Caki2 (cell line): Measurements from ENCODE around the gene COL5A1. TPM values are rescaled to one million over a fixed set of nuclear protein-coding genes. Genes with fewer than 3 reads are reported as not detected.
"Not testable (repeated sequence)": the region's sequence is repeated elsewhere in the genome, so short reads cannot be mapped to it uniquely, and the experiment has no call there.

Experiments used
- DNase-seq: peaks from one replicate; pipeline ENCODE4 v3.0.0-alpha.2; 2015; ENCODE audit warnings: low read depth
- in situ Hi-C: cut with HindIII; loops from 2 replicates; pipeline ENCODE4 v1.10.0; 2016; ENCODE audit warnings: low sequenced_read_pairs, low pct_unique_long_range_greater_than_20kb, mixed read lengths
- total RNA-seq: library from RNA; depleted of rRNA; stranded (reverse); fragments of >200 nt; shearing (Covaris generic); gene quantifications from 2 replicates; pipeline ENCODE4 v1.2.3, GENCODE V29; 2014; ENCODE audit warnings: low replicate concordance

COL5A1 gene
- total RNA-seq, 1 experiment from 2014 or later = 21.3 TPM

DNA sequence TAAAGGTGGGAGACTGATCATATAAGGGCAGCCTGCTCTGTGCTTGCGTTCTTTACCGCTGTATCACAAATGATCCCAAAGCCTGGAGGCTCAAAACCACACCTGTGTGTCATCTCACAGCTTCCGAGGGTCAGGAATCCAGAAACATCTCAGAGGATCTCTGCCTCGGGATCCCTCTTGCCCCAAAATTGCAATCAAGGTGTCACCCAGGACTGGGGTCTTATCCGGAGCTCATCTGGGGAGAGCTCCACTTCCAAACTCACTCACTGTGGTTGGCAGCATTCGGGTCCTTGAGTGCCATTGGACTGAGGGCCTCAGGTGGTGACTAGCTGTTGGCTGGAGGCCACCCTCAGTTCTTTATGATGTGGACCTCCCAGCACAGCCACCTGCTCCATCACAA is 212.3 kb downstream of the COL5A1 start:
- in situ Hi-C loops = no loop called here
- no peak for DNase-seq

GRCh38 chr9:134854541-134854981 is 213.0 kb downstream of the COL5A1 start:
- in situ Hi-C loops = no loop called here

GRCh38 chr9:134855231-134855899 is 213.8 kb downstream of the COL5A1 start:
- DNase-seq = no peak
- in situ Hi-C loops = no loop called here

More at GRCh38 chr9:134854541-134854981, 213.0 kb downstream of the COL5A1 start:
- DNase-seq = no peak

DNA sequence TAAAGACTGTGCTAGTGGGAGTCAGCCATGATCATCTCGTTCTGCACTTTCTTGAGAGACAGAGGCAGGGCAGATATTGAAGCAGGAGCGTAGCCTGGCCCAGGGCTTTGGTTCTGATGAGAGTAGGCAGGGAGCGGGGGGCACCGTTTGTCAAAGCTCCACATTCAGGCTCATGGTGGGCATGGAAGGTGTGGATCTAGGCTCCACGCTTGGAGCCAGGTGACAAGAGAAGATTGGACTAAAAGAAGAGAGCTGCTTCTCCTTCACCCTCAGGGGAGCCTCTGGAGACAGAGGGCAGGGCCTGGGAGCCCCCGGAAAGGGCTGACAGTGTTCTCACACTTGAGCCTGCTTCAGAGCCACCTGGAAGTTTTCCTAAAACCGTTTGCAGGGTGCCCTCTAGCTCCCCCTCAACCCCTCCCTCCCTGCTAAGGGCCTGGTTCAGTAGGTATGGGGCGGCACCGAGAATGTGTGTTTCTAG is 214.3 kb downstream of the COL5A1 start:
- no peak for DNase-seq
- in situ Hi-C loops = no loop called here

DNA sequence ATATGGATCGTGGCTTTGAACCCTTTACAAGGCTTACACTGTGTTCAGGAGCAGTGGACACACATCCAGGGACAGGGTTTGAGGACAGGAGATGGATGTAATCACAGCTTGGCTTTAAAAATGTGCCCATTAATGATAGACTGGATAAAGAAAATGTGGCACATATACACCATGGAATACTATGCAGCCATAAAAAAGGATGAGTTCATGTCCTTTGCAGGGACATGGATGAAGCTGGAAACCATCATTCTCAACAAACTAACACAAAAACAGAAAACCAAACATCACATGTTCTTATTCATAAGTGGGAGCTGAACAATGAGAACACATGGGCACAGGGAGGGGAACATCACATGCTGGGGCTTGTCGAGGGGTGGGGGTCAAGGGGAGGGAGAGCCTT is 215.8 kb downstream of the COL5A1 start:
- in situ Hi-C loops, DNase-seq: not testable (repeated sequence)

DNA sequence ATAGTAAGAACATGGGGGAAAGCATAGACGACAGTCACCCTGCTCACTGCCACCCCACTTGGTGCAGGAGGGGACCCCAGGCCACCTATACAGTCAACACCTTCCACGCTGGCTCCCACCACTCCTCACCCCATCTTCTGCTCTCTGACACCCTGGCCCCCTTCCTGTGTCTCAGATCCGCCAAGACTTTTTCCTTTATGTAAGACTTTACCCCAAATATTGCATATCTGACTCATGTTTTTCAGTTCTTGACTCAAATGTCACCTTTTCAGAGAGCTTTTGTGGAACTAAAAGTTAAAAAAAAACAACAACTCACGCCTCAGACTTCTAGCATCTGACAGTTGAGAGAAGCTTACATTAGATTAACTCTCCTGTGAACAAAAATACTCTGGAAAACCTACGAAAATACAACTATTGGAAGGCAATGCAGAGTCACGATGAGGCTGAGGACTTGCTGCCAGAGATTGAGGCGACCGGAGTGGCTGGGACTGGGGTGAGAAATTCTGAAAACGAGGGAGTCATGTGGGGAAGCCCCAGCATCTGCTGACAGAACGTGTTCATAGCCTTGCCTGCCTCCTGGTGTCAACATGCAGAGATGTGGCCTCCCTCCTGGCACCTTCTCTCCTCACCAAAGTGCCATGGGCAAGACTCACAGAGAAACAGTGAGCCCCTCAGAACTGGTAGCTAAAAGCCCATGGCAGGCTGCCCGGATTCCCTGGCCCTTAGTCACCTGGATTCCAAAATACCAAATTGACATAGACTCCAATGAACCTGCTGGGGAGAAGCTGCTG is 216.6 kb downstream of the COL5A1 start:
- DNase-seq = peak; percentile 62
- in situ Hi-C loops = no loop called here

DNA sequence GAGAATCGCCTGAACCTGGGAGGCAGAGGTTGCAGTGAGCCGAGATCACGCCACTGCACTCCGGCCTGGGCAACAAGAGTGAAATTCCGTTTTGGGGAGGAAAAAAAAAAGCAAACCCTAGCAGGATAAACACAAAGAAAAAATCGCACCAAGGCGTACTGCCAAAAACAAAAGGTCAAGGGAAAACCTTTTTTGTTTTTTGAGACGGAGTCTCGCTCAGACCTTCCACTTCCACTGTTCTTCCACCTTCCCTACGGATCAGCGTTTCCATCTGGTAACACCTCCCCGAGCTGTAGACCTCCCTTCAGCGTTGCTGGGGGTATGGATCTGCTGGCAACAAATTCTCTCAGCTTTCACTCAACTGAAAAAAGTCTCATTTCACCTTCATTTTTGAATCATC is 218.9 kb downstream of the COL5A1 start:
- in situ Hi-C loops = no loop called here

DNA sequence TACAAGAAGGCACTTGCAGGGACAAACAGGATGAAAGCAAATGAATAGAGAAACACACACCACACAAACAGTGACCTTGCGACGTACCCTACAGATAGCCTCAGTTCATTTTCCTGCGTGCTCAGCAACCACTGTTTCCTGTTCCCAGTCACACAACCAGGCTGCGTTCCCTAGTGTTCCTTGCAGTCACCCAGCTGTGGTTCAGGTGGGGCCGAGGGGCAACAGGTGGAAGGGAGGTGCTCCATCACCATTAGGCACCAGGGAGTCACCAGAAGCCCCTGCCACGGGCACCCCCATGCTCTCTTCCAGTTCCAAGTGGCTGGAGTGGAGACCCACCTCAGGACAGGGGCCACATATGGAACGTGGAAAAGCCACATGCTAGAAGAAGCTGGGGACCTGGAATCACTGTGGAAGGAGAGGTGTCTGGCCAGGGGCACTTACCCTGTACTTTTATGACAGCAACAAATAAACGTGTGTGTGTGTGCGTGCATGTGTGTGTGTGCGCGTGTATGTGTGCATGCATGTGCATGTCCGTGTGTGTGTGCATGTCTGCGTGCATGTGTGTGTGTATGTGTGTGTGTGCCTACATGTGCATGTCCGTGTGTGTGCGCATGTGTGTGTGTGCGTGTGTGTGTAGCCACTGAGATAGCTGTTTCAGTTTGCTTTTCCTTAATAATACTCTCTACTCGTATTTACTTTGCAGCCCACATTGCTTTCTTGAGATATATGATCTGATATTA is 220.2 kb downstream of the COL5A1 start:
- in situ Hi-C loops = no loop called here
- DNase-seq = no peak

More for the DNA sequence above, 218.9 kb downstream of the COL5A1 start:
- no peak for DNase-seq

- in situ Hi-C loops = no loop called here
- DNase-seq = no peak
Observed at GRCh38 chr9:134863306-134863902, 221.8 kb downstream of the COL5A1 start.

DNA sequence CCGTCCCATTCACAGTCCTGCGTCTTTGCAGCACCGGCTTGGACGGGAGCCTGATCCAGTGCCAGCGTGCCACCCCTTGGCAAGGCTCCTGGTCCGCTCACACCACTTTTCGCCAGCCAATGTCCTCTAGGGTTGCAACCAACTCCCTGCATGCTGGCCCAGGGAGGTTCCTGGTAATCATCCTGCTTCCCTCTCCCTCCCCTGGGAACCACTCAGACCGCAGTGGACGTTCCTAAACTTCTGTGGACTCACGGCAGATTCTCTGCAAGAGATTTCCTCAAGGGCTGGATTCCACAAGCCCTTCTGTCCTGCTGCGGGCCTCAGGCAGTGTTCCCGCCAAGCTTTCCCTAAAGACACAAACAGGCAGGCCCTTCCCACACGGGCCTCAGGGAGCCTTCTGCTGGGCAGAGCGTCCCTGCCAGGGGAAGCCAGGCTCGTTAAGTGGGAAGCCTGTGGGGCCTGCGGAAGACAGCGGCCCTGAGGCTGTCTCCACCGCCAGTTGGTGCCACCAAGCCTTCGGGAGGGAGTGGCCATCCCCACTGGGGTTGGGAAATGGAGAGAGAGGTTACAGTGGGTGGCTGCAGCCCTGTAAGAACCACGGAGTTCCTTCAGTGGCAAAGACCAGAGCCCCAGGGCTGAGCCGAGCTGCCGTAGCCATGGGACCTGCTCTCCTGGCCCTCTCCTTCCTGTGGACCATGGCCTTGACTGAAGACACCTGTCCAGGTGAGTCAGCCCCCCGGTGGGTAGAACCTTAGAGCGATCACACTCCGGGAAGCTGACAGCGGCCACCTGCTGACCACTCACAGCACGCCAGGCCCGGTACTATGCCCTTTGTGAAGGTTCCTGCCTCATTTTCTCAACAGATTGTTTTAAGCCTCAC is 222.6 kb downstream of the COL5A1 start:
- in situ Hi-C loops = no loop called here
- no peak for DNase-seq

DNA sequence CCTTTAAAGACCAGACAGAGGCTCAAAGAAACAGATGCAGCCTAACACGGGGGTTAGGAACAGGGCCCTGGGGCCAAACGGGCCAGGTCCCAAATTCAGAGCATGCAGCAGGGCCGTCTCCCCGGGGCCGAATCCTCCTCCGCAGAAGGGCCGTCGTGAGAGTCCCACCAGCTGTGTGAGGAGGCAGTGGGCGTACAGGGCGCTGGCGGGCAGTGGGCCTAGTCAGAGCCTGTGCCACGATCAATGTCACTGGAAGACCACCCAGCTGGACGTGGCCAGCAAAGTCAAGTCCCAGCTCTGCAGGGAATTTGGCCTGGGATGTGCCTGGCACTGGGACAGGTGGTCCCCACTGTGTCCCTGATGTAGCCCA is 223.2 kb downstream of the COL5A1 start:
- in situ Hi-C loops = no loop called here
- DNase-seq = no peak

DNA sequence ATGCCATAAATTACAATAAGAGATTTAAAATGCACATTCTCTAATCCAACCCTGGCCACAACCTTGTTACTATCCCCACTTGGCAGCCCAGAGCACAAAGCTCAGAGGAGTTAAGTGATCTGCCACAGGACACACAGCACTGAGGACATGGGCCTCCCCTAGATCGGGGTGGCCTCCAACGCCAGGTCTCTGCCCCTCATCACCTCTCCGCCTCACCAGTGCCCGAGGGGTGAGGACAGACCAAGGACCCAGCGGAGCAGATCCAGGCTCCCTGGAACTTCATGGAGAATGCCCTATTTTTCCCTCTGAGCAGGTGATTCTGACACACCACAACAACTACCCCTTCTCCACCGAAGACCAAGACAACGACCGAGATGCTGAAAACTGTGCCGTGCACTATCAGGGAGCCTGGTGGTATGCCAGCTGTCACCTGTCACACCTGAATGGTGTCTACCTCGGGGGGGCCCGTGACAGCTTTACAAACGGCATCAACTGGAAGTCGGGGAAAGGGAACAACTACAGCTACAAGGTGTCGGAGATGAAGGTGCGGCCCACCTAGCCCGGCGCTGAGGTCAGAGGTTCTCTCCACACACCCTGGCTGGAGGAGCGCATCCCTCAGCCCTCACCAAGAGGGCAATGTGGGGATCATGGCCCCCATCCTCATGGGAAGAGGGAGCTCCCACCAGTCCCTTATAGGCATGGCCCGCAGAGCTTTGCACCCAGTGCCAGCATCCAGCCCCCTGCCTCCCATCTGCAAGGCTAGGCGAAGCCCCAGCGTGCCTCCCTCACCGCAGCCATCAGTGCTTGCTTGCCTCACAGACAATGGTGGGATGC is 226.5 kb downstream of the COL5A1 start:
- in situ Hi-C loops = no loop called here
- no peak for DNase-seq

GRCh38 chr9:134868751-134869553 is 227.3 kb downstream of the COL5A1 start:
- in situ Hi-C loops = no loop called here
- DNase-seq = no peak

DNA sequence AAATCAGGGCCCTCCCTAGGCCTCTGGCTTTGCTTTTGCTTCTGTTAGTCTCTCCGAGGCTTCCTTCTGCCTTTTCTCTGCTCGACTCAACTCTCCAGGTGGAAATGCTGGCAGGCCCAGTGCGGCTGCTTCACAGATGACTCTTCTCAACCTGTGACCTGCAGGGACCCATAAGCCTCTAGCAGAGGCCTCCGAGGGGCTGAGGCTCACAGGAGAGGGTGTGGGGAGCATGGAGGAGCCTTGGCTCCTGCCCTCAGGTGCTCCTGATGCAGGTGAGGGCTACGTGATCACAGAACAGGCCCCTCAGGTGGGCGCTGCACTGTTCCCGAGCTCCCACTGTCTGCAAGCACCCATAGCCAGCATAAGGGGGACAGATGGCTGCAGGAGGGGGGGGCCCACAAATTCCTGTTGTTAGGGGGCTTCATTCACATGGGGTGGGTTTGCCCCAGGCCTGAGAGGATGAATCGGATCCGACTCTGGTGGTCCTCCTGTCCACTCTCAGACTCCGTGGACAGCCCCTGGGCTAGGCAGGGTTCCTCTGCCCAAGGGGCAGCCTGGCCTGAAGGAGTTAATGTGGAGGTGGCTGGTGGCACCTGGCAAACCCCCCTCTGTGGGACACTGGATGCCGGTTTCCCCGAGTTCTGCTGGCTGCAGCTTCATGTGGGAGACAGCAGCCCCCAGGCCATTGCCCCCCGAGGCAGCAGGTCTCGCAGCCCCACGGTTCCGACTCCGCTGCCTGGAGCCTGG is 228.1 kb downstream of the COL5A1 start:
- in situ Hi-C loops = no loop called here
- DNase-seq = no peak

DNA sequence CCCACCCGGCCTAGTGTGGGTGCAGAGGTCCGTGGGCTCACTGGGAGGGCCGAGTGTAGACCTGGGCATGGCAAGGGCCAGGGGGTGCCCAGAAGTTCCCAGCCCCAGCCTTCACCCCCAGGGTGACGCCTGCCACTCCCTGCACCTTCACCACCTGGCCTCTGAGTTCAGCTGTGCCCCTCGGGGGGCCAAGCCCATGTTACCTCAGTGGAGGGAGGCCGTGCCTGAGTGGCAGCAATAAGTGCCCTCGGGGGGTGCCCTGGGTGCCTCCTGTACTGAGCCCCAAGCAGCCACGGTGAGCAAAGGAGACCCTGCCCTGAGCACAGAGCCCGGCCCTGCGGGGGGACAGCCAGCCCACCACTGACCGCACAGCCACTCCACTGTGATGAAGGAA is 228.7 kb downstream of the COL5A1 start:
- DNase-seq = no peak
- in situ Hi-C loops = no loop called here
